ENCODE data around the gene PDPN.
A peak's percentile ranks its signal among the peaks of the same experiment; 100 is the strongest.

Gene PDPN

DNA sequence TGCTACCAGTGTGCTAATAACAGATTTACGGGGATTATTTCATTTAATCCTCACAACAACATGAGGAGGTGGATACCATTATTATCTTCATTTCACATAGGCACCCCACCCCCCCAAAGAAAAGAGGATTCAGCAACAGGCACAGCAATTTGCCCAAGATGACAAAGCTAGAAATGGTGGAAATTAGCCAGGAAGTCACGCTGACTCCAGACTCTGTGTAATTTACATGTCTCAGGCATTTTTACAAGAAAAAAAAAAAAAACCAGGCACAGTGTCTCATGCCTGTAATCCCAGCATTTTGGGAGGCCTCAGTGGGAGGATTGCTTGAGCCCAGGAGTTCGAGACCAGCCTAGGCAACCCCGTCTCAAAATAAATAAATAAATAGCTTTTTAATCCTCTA lies 78.9 kb downstream of the PDPN start:
- Histone ChIP-seq H3K9me3 (ENCODE audit: control insufficient read depth, insufficient read depth, low read length) (no peaks in the 10 kb centered on the region), H3K27me3 (ENCODE audit: control insufficient read depth, low read length) (no peaks in the 10 kb centered on the region), H3K9me2 (replicated peaks; ENCODE audit: control insufficient read depth, low read length) (no peaks in the 10 kb centered on the region), H4K20me1 (ENCODE audit: control insufficient read depth, insufficient read depth, low read depth, low read length) (no peaks in the 10 kb centered on the region), H3K79me2 (ENCODE audit: control insufficient read depth, low read length) (peaks cover 8% of the 10 kb centered on the region), H3K4me3 (ENCODE audit: low read length) (no peak overlapping the region), H3K4me1 (ENCODE audit: control insufficient read depth, low read length) (peaks cover 41% of the 10 kb centered on the region), H3F3A (ENCODE audit: control insufficient read depth, insufficient read depth) (peaks cover 12% of the 10 kb centered on the region), H3K4me2 (ENCODE audit: low read length) (no peak overlapping the region), H3K27ac (ENCODE audit: low read depth, low read length) (no peak overlapping the region), H3K36me3 (ENCODE audit: control insufficient read depth, low read length) (no peaks in the 10 kb centered on the region)
- TF ChIP-seq, protein P1, sequence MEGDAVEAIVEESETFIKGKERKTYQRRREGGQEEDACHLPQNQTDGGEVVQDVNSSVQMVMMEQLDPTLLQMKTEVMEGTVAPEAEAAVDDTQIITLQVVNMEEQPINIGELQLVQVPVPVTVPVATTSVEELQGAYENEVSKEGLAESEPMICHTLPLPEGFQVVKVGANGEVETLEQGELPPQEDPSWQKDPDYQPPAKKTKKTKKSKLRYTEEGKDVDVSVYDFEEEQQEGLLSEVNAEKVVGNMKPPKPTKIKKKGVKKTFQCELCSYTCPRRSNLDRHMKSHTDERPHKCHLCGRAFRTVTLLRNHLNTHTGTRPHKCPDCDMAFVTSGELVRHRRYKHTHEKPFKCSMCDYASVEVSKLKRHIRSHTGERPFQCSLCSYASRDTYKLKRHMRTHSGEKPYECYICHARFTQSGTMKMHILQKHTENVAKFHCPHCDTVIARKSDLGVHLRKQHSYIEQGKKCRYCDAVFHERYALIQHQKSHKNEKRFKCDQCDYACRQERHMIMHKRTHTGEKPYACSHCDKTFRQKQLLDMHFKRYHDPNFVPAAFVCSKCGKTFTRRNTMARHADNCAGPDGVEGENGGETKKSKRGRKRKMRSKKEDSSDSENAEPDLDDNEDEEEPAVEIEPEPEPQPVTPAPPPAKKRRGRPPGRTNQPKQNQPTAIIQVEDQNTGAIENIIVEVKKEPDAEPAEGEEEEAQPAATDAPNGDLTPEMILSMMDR (IDR thresholded peaks at IDR 0.05; ENCODE audit: low read depth, low read length, poor library complexity, severe bottlenecking) = no peak
- TF ChIP-seq EZH2phosphoT487 (IDR thresholded peaks at IDR 0.05; ENCODE audit: borderline replicate concordance, low read length) = no peak

DNA sequence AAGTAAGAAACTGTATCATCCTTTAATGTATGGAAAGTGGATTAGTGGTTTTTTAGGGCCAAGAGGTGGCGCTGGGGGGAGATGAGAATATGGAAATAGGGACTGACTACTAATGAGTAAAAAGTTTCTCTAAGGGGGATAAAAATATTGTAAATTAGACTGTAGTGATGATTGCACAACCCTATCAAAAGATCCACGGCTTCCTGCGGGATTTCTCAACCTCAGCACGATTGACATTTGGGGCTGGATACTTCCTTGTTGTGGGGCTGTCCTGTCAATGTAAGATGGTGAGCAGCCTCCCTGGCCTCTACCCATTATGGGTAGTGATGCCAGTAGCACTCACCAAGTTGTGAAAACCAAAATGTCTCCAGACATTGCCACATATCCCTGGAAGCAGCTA lies 80.3 kb downstream of the PDPN start:
- Histone ChIP-seq H3K4me2 (ENCODE audit: low read length) (no peak overlapping the region), H3K4me1 (ENCODE audit: control insufficient read depth, low read length) (peaks cover 55% of the 10 kb centered on the region), H3K79me2 (ENCODE audit: control insufficient read depth, low read length) (peaks cover 8% of the 10 kb centered on the region), H3K9me2 (replicated peaks; ENCODE audit: control insufficient read depth, low read length) (no peaks in the 10 kb centered on the region), H3K27me3 (ENCODE audit: control insufficient read depth, low read length) (no peaks in the 10 kb centered on the region), H4K20me1 (ENCODE audit: control insufficient read depth, insufficient read depth, low read depth, low read length) (no peaks in the 10 kb centered on the region), H3F3A (ENCODE audit: control insufficient read depth, insufficient read depth) (peaks cover 13% of the 10 kb centered on the region), H3K4me3 (ENCODE audit: low read length) (no peak overlapping the region), H3K27ac (ENCODE audit: low read depth, low read length) (no peak overlapping the region), H3K36me3 (ENCODE audit: control insufficient read depth, low read length) (no peaks in the 10 kb centered on the region), H3K9me3 (ENCODE audit: control insufficient read depth, insufficient read depth, low read length) (no peaks in the 10 kb centered on the region)
- no peak for TF ChIP-seq EZH2phosphoT487 (IDR thresholded peaks at IDR 0.05; ENCODE audit: borderline replicate concordance, low read length)
- TF ChIP-seq, protein P1 (IDR thresholded peaks at IDR 0.05; ENCODE audit: low read depth, low read length, poor library complexity, severe bottlenecking) = peak; percentile 36

DNA sequence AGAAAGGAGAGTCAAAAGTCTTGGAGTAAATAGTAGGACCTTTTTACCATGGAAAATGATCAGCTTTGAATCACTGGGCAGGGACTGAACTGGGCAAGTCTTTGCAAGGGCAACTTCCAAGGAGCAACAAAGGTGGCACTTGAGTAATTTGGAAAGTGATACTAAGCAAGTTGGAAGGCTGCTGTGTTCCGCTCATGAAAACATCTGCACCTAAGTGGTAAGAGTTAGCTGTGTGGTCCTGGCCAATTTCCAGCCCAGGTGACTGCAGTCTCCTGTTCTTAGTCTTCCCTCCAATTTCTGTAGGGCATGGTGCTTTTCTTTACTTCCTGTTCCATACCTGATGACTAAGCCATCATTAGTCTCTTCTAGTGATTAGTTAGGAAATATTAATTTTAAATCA lies 80.8 kb downstream of the PDPN start:
- 0 out of 2 replicates have a peak overlapping the region, but pooled peaks have one; percentile 3 for H3K4me2 ChIP-seq (ENCODE audit: low read length)
- no peak overlapping the region for H3K27ac ChIP-seq (ENCODE audit: low read depth, low read length)

More for the DNA sequence above, 80.8 kb downstream of the PDPN start:
- H3K4me1 ChIP-seq (ENCODE audit: control insufficient read depth, low read length) = peaks cover 56% of the 10 kb centered on the region
- no peaks in the 10 kb centered on the region for H3K36me3 ChIP-seq (ENCODE audit: control insufficient read depth, low read length)
- peaks cover 13% of the 10 kb centered on the region for H3F3A ChIP-seq (ENCODE audit: control insufficient read depth, insufficient read depth)
- H3K27me3 ChIP-seq (ENCODE audit: control insufficient read depth, low read length) = no peaks in the 10 kb centered on the region
- no peaks in the 10 kb centered on the region for H3K9me2 ChIP-seq (replicated peaks; ENCODE audit: control insufficient read depth, low read length)
- no peaks in the 10 kb centered on the region for H4K20me1 ChIP-seq (ENCODE audit: control insufficient read depth, insufficient read depth, low read depth, low read length)
- TF ChIP-seq EZH2phosphoT487 (IDR thresholded peaks at IDR 0.05; ENCODE audit: borderline replicate concordance, low read length) = no peak
- TF ChIP-seq, protein P1 (IDR thresholded peaks at IDR 0.05; ENCODE audit: low read depth, low read length, poor library complexity, severe bottlenecking) = no peak
- H3K79me2 ChIP-seq (ENCODE audit: control insufficient read depth, low read length) = peaks cover 8% of the 10 kb centered on the region
- no peak overlapping the region for H3K4me3 ChIP-seq (ENCODE audit: low read length)
- H3K9me3 ChIP-seq (ENCODE audit: control insufficient read depth, insufficient read depth, low read length) = no peaks in the 10 kb centered on the region

Measured in DOHH2 (cell line).